Progenitor cell of endocrine pancreas (in vitro differentiated cells): ENCODE data around the gene SLC10A7. TPM values are rescaled to one million over a fixed set of nuclear protein-coding genes. Genes with fewer than 3 reads are reported as not detected.

Experiments
- DNase-seq: peaks from one replicate; pipeline ENCODE4 v3.0.0; 2021; ENCODE audit warnings: low spot score; ENCODE audit not compliant: unreplicated experiment
- H3K27ac Mint-ChIP-seq: 2 replicates; pipeline ENCODE4 v1.8.0; 2021; ENCODE audit warnings: mild to moderate bottlenecking, moderate library complexity, mixed read lengths
- H3K27me3 Mint-ChIP-seq: 2 replicates; pipeline ENCODE4 v1.8.0; 2021; ENCODE audit warnings: mixed read lengths
- H3K36me3 Mint-ChIP-seq: 2 replicates; pipeline ENCODE4 v1.8.0; 2022; ENCODE audit warnings: mixed read lengths; ENCODE audit not compliant: insufficient read depth
- H3K4me1 Mint-ChIP-seq: 2 replicates; pipeline ENCODE4 v1.8.0; 2021; ENCODE audit warnings: low read depth, mixed read lengths
- H3K4me3 Mint-ChIP-seq: 2 replicates; pipeline ENCODE4 v1.8.0; 2021; ENCODE audit warnings: low read depth, mild to moderate bottlenecking, moderate library complexity, mixed read lengths
- H3K9me3 Mint-ChIP-seq: 2 replicates; pipeline ENCODE4 v1.8.0; 2021; ENCODE audit warnings: low read depth, mixed read lengths
- total RNA-seq: library from RNA; stranded (reverse); gene quantifications from 2 replicates; pipeline ENCODE4 v1.2.1, GENCODE V29; 2021
- TF ChIP-seq, protein P1 (sequence below): fragments of 200-600 bp; sonication (generic); IDR thresholded peaks from one replicate; pipeline ENCODE4 v1.5.0; 2021; ENCODE audit warnings: antibody characterized with exemption, mild to moderate bottlenecking; ENCODE audit not compliant: unreplicated experiment

SLC10A7 gene
- total RNA-seq, 1 donor from 2014 or later: 14.1 TPM

DNA sequence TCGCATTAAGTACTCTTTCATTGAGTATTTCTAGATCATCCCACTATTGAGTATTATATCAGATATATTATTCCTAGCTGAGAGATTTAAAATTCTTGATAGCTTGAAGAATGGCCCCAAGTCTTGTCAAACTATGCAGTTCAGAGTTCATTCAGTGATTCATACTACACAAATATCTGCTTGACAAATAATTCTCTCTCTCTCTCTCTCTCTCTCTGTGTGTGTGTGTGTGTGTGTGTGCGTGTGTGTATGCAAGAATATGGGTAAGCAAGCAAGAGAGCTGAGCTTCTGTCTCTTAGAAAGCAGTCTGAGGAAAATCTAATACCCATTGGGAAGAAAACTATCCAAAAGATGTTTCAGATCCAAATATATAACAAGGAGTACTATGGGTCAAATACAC lies 142.0 kb downstream of the SLC10A7 start:
- Mint-ChIP-seq H3K27me3 (peaks cover 4% of the 10 kb centered on the region), H3K9me3 (peaks cover 3% of the 10 kb centered on the region), H3K4me3 (no peak overlapping the region), H3K36me3 (no peaks in the 10 kb centered on the region), H3K27ac (no peak overlapping the region), H3K4me1 (peaks cover 3% of the 10 kb centered on the region)
- TF ChIP-seq, protein P1, sequence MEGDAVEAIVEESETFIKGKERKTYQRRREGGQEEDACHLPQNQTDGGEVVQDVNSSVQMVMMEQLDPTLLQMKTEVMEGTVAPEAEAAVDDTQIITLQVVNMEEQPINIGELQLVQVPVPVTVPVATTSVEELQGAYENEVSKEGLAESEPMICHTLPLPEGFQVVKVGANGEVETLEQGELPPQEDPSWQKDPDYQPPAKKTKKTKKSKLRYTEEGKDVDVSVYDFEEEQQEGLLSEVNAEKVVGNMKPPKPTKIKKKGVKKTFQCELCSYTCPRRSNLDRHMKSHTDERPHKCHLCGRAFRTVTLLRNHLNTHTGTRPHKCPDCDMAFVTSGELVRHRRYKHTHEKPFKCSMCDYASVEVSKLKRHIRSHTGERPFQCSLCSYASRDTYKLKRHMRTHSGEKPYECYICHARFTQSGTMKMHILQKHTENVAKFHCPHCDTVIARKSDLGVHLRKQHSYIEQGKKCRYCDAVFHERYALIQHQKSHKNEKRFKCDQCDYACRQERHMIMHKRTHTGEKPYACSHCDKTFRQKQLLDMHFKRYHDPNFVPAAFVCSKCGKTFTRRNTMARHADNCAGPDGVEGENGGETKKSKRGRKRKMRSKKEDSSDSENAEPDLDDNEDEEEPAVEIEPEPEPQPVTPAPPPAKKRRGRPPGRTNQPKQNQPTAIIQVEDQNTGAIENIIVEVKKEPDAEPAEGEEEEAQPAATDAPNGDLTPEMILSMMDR: no peak
- DNase-seq: no peak

GRCh38 chr4:146371812-146372211 lies 149.9 kb downstream of the SLC10A7 start:
- TF ChIP-seq, protein P1: no peak
- Mint-ChIP-seq H3K4me3 (no peak overlapping the region), H3K27ac (no peak overlapping the region), H3K9me3 (peaks cover 3% of the 10 kb centered on the region), H3K36me3 (no peaks in the 10 kb centered on the region), H3K27me3 (no peaks in the 10 kb centered on the region), H3K4me1 (peaks cover 32% of the 10 kb centered on the region)
- DNase-seq: no peak

DNA sequence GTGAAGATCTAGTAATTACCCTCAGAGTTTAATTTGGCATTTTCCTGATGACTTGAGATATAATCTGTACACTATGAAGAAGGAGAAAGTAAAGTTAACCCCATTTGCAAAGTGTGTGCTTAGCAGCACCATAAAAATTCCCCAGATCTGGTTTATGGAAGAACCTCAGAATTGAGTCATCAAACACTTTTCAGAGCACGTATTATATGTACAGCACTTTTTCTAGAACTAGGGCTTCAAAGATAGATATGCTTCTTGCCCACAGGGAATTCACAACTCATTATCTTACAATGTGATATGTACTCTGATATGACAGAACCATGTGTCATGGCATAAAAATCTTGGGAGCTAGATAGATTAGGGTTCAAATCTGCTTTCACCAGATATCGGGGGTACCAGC lies 150.9 kb downstream of the SLC10A7 start:
- Mint-ChIP-seq H3K27me3 (no peaks in the 10 kb centered on the region), H3K27ac (no peak overlapping the region), H3K9me3 (peaks cover 3% of the 10 kb centered on the region), H3K36me3 (no peaks in the 10 kb centered on the region), H3K4me1 (peaks cover 32% of the 10 kb centered on the region), H3K4me3 (no peak overlapping the region)
- TF ChIP-seq, protein P1: no peak
- DNase-seq: no peak

DNA sequence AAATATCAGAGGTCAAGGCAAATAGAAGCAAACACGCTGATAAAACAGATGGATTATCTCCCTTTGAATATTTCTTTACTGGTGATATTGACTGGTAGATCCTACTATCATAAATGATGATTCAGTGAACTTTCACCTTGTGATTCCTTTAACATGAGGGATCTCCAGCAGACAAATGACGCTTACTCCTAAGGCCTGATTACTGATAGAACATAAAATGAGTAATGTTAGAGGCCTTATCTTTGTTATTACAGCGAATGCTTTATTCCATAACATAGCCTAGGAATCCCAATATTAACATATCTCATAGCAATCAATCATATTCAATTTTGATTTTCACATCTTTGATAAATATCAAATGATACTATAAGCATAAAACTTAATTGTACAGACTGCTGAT lies 152.3 kb downstream of the SLC10A7 start:
- H3K27me3 Mint-ChIP-seq: no peaks in the 10 kb centered on the region
- peaks cover under 1% of the 10 kb centered on the region for H3K9me3 Mint-ChIP-seq
- H3K36me3 Mint-ChIP-seq: no peaks in the 10 kb centered on the region
- no peak overlapping the region for H3K27ac Mint-ChIP-seq
- TF ChIP-seq, protein P1: no peak
- H3K4me3 Mint-ChIP-seq: no peak overlapping the region
- peaks cover 32% of the 10 kb centered on the region for H3K4me1 Mint-ChIP-seq
- DNase-seq: no peak

GRCh38 chr4:146368209-146368608 lies 153.5 kb downstream of the SLC10A7 start:
- no peaks in the 10 kb centered on the region for H3K27me3 Mint-ChIP-seq
- H3K4me1 Mint-ChIP-seq: peaks cover 32% of the 10 kb centered on the region
- peaks cover 13% of the 10 kb centered on the region for H3K9me3 Mint-ChIP-seq
- no peak overlapping the region for H3K4me3 Mint-ChIP-seq
- DNase-seq: no peak
- TF ChIP-seq, protein P1: no peak
- peaks cover 9% of the 10 kb centered on the region for H3K36me3 Mint-ChIP-seq
- H3K27ac Mint-ChIP-seq: no peak overlapping the region
